Retinal pigment epithelial cell (primary cell): ENCODE measurements around the gene CSPG5.

Experiments
- DNase-seq: peaks from one replicate; pipeline ENCODE4 v3.0.0-alpha.2; 2010; ENCODE audit warnings: low read depth
- H3K4me3 ChIP-seq: 2 replicates; pipeline ENCODE4 v1.5.1; 2011; ENCODE audit warnings: mild to moderate bottlenecking, low read length, control low read depth, moderate library complexity
- CTCF ChIP-seq: conservative IDR thresholded peaks from 2 replicates; pipeline ENCODE4 v1.5.1; 2011; ENCODE audit warnings: low read depth, low read length, control low read depth, inconsistent platforms

Gene CSPG5

GRCh38 chr3:47515864-47516319 lies 62.8 kb downstream of the CSPG5 start:
- TF ChIP-seq CTCF, result no peak
- DNase-seq, result no peak
- H3K4me3 ChIP-seq, result no peak overlapping the region

- DNase-seq, result no peak
- TF ChIP-seq CTCF, result no peak
These were observed 63.6 kb downstream of the CSPG5 start for GRCh38 chr3:47515100-47515499.

GRCh38 chr3:47513125-47513929 lies 65.3 kb downstream of the CSPG5 start, which contains the start of gene ELP6:
Gene ELP6 (minus strand): TSS chr3:47513712. CDS start chr3:47513590, 122 bp downstream.
- H3K4me3 ChIP-seq, result peak within 1 kb of the TSS; percentile 85
- peak; percentile 83 for DNase-seq
- TF ChIP-seq CTCF, result peak; percentile 55

More at GRCh38 chr3:47515100-47515499, 63.6 kb downstream of the CSPG5 start:
- no peak overlapping the region for H3K4me3 ChIP-seq

- H3K4me3 ChIP-seq, result peak overlapping the region; percentile 85
- DNase-seq, result no peak
- no peak for TF ChIP-seq CTCF
These were observed 66.1 kb downstream of the CSPG5 start for GRCh38 chr3:47512416-47513124.
